H54 (cell line): ENCODE data around the gene PLPP4.

Source experiments
- DNase-seq: peaks from one replicate; pipeline ENCODE4 v3.0.0; 2011; ENCODE audit warnings: low spot score, mixed read lengths; ENCODE audit not compliant: insufficient read length
- FAIRE-seq: peaks from 3 replicates; lab custom pipeline; 2011; peaks lifted over from hg19 to GRCh38; lab: Jason Lieb, UNC
- POLR2A ChIP-seq: IDR thresholded peaks from 2 replicates; pipeline ENCODE4 v1.6.1; 2011; ENCODE audit warnings: low read depth, mild to moderate bottlenecking, low read length

PLPP4 gene

GRCh38 chr10:120599200-120599724 lies 142.2 kb downstream of the PLPP4 start:
- no peak for DNase-seq
- no peak for FAIRE-seq
- TF ChIP-seq POLR2A = no peak

- TF ChIP-seq POLR2A = no peak
- FAIRE-seq (no peak), DNase-seq (no peak)
These were observed 144.0 kb downstream of the PLPP4 start for GRCh38 chr10:120600871-120601649.

GRCh38 chr10:120601999-120602398 lies 145.0 kb downstream of the PLPP4 start:
- FAIRE-seq (no peak), DNase-seq (no peak)
- no peak for TF ChIP-seq POLR2A

- no peak for FAIRE-seq
- no peak for TF ChIP-seq POLR2A
- DNase-seq = no peak
These were observed 148.4 kb downstream of the PLPP4 start for GRCh38 chr10:120605410-120605809.

- no peak for FAIRE-seq
- TF ChIP-seq POLR2A = no peak
- no peak for DNase-seq
These were observed 149.2 kb downstream of the PLPP4 start for GRCh38 chr10:120606051-120606764.

- FAIRE-seq = no peak
- TF ChIP-seq POLR2A = no peak
- DNase-seq = no peak
These were observed 150.1 kb downstream of the PLPP4 start for GRCh38 chr10:120607016-120607709.

- TF ChIP-seq POLR2A = no peak
- DNase-seq = no peak
- FAIRE-seq = no peak
These were observed 151.0 kb downstream of the PLPP4 start for GRCh38 chr10:120607710-120608703.

GRCh38 chr10:120609006-120609405 lies 152.0 kb downstream of the PLPP4 start:
- no peak for FAIRE-seq
- no peak for DNase-seq
- no peak for TF ChIP-seq POLR2A

GRCh38 chr10:120610791-120611190 lies 153.8 kb downstream of the PLPP4 start:
- TF ChIP-seq POLR2A = no peak
- no peak for FAIRE-seq
- no peak for DNase-seq

- no peak for TF ChIP-seq POLR2A
- no peak for FAIRE-seq
- DNase-seq = no peak
These were observed 155.7 kb downstream of the PLPP4 start for GRCh38 chr10:120612756-120613155.

GRCh38 chr10:120613180-120613579 lies 156.2 kb downstream of the PLPP4 start:
- FAIRE-seq (no peak), DNase-seq (no peak)
- no peak for TF ChIP-seq POLR2A

GRCh38 chr10:120614680-120615079 lies 157.7 kb downstream of the PLPP4 start:
- no peak for TF ChIP-seq POLR2A
- FAIRE-seq = no peak
- DNase-seq = no peak
